Measurements from ENCODE around the gene SYNPO2.
"Not testable (repeated sequence)": the region's sequence is repeated elsewhere in the genome, so short reads cannot be mapped to it uniquely, and the experiment has no call there.

Gene SYNPO2

DNA sequence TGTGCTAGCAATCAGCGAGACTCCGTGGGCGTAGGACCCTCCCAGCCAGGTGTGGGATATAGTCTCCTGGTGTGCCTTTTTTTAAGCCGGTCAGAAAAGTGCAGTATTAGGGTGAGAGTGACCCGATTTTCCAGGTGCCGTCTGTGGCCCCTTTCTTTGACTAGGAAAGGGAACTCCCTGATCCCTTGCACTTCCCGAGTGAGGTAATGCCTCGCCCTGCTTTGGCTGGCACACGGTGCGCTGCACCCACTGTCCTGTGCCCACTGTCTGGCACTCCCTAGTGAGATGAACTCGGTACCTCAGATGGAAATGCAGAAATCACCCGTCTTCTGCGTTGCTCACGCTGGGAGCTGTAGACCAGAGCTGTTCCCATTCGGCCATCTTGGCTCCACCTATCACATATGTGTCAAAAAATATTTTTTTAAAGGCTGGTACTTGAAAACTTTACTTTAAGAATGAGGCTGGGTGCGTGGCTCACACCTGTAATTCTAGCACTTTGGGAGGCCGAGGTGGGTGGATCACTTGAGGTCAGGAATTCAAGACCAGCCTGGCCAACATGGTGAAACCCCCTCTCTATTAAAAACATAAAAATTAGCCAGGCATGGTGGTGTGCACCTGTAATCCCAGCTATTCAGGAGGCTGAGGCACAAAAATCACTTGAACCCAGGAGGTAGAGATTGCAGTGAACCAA, 179.2 kb downstream of the SYNPO2 start:
- not testable (repeated sequence) for DNase-seq (ENCODE audit: low read depth in 2 of 2)

DNA sequence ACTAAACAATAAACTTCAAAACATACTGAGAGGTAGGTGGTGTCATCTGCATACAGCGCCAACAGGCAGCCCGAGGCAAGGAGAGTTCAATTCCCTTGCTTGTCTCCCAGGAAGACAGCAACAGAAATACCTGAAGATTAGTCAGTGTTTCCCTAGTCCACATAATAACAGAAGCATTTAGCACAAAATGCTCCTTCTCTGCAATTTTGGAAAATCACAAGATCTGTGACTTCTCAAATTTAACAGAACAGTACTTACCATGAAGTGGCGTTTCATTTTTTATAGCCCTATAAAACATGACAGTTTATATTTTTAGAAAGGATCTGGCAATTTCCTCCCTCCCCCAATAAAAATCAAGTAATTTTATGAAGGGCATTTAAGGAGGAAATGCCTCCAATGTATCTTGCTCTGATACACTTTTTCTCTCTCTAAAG, 179.9 kb downstream of the SYNPO2 start:
- no peak for DNase-seq (ENCODE audit: low read depth in 2 of 2)

DNA sequence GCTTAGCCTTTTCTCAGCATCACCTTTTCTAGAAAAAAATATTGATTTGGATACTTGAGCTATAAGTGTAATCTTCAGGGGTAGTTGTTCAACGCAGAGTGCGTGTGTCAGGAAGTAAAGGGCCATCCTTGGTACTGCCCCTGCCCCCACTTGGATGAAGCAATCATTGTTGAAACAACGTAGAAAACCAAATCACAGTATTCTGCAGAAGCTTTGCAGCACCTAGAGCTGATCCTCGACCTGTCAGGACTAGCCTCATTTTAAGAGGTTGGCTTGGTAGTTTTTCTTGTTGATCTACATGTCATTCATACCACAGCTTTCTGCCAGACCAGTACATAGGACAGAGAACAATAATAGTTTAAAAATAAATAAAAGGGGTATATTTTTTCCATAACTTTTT, 181.6 kb downstream of the SYNPO2 start:
- no peak for DNase-seq (ENCODE audit: low read depth in 2 of 2)

DNA sequence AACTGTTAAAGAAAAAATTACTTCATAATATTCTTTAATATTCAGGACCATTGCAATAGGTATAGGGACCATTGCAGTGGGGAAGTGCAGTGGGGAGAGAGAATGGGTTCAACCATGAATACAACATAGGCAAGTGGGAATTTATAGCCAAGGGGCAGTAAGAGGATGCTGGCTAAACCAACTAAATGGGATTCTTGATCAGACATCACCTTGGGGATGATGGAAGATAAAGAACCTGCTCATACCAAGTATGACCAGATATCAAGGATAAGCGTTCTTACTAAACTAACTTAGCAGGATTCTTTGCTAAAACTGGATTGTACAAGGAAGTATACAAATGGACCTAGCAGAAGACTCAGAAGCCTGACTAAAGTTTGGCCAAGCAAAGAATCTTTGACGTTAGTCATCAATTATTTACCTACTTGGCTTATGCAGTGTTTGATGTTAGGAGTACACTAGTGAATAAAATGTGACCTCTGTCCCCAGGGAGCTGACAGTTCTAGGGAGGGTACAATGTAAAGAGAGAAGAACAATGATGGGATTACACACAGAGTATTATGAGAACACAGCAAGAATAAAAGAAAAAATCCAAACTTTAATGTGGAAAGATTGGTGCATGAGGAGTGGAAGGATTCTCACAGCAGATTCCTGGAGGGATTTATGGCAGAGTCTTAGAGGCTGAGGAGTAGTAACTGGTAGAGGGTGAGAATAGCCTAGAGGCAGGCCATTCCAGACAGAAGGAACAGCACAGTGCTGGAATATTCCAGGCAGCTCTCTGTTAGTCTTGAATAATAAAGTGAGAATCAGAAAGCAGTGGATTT, 192.3 kb downstream of the SYNPO2 start:
- no peak for DNase-seq (ENCODE audit: low read depth in 2 of 2)

DNA sequence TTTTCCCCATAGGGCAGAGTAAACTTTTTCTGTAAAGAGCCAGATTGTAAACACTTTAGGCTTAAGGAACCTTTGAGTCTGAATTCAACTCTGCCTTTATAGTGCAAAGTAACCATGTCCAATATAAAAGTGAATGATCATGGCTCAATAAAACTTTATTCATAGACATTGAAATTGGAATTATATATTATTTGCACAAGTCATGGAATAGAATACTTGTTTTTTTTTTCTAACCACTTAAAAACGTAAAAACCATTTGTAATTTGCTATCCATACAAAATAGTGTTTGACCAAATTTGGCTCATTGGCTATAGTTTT, 192.8 kb downstream of the SYNPO2 start:
- DNase-seq (ENCODE audit: low read depth in 2 of 2): no peak

DNA sequence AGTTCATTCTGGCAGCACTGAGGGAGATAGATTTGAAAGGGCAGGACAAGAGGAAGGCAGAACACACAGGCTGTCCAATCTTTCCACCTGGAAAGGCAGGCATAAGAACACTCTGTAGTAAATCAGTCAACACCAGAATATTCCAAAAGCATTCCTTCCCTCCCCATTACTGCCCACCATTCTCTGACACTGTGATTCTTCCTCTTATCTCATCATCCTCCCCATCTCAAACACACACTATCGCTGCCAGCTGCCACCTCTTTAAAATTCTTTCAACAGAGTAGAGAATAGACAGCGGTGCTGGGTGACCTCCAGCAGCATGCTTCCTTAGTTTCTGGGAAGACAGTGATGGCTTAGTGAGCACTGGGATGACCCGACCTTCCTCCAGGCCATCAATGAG, 193.3 kb downstream of the SYNPO2 start:
- DNase-seq (ENCODE audit: low read depth in 2 of 2): no peak

DNA sequence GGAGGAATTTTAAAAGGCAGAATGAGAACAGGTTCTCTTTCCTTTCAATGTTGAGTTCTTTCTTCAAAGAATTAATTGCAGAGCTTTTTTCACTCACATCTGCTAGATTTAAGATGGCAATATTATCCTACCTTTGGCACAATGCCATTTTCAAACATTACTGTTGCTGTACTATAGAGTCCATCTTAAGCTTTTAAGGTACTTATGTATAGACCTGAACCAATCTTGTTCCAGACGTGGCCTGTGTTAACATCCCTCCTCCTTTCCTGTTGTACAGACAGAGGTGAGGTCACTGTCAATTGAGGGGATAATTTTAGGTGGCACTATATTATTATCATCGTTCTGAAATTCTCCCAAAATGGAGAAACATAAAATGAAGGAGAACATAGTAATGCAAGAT, 194.0 kb downstream of the SYNPO2 start:
- no peak for DNase-seq (ENCODE audit: low read depth in 2 of 2)

DNA sequence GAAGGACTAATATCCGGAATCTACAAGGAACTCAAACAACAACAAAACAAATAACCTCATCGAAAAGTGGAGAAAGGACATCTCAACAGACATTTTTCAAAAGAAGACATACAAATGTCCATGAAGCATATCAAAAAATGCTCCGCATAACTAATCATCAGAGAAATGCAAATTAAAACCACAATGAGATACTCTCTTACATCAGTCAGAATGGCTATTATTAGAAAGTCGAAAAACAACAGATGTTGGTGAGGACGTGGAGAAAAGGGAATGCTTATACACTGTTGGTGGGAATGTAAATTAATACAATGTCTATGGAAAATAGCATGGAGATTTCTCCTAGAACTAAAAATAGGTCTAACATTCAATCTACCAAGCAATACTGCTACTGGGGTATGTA, 195.9 kb downstream of the SYNPO2 start:
- DNase-seq (ENCODE audit: low read depth in 2 of 2): no peak

DNA sequence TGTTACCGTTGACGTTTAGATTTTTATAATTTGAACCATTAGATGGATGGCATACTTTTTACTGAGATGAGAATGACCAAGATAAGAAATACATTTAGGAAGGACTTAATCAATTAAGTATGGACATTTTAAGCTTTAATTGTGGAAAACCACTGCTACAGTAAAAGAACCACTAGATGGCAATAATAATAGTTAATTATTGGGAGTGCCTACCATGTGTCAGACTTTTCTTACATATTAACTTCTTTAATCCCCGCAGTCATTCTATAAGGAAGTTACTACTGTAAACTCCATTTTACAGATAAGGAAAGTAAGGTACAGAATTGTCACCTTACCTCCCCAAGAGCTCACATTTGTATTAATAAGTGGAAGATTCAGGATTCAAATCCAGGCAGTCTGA, 198.5 kb downstream of the SYNPO2 start:
- DNase-seq (ENCODE audit: low read depth in 2 of 2): no peak

DNA sequence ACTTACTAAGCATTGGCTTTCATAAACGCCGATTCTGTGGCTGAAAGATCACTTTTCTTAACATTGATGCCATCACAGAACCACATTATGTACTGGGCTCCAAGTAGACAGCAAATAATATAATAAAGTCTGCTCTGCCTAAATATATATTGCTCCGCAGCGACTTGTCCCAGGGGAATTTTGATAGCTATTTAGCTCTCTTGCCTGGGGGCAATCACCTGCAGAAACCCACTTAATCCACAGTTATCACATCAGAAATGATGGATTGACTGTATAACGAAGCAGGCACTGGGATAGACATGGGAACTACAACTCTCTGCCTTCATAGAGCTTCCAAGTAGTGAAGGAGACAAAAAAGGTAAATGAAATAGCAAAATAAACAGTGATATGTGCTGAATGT, 199.0 kb downstream of the SYNPO2 start:
- no peak for DNase-seq (ENCODE audit: low read depth in 2 of 2)

DNA sequence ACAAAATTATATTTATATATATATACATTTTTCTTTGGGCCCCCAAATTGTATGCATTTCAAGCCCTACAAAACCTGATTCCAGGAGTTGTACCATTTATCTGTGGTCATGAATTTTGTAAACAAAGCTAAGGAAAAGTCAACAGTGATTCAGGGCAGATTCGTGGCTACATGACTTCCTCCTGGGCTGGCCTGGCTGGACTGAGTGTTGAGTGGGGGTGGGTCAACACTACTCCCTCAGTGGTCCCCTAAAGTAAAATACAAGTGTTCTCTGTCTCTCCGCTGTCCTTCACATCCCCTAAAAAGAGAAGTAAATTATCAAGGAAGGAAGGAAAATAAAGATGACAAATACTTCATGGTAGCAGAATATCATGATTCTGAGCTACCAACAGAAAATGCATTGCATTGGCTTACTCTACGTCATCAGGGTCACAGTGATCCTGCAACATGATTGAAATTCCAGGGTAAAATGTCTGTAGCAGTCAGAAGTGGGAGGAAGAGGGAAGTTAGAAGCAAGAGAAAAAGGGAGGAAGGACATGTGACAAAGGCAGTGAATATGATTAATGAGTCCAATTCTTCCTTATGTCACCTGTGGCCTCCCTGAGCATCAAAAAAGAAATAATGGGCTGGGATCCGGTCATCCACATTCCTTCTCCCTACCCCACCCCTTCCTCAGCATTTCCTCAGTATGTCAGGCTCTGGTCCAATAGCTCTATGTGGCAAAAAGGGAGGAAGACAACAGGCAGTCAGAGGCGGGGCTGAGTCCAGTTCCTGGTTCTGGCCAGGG, 204.6 kb downstream of the SYNPO2 start:
- no peak for DNase-seq (ENCODE audit: low read depth in 2 of 2)

DNA sequence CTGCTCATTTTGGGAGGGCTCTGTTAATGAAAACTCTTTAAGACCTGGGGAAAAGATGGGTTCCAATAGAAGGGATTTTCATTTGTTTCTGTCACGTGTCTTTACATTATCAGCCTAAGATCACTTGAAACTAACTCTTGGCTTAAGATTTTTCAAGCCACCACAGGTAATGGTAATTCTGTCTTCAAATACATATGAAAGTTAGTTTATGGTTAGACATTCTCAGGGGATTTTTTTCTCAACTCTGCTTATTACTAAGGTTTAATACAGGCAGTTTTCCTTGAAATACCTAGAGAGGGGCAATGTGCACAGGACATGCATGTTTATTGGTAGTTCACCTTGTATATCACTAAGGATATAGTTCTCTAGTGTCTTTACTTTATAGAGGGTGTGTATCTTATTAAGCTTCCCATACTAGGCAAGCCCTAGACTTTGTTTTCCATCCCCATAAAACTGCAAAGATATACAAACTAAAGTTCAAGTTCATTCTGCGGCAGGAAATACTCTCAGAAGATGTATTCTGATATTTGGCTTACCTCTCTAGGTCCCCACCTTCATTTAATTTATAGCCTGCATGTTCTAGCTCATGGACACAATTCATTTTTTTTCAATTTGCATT, 208.7 kb downstream of the SYNPO2 start:
- DNase-seq (ENCODE audit: low read depth in 2 of 2): no peak

DNA sequence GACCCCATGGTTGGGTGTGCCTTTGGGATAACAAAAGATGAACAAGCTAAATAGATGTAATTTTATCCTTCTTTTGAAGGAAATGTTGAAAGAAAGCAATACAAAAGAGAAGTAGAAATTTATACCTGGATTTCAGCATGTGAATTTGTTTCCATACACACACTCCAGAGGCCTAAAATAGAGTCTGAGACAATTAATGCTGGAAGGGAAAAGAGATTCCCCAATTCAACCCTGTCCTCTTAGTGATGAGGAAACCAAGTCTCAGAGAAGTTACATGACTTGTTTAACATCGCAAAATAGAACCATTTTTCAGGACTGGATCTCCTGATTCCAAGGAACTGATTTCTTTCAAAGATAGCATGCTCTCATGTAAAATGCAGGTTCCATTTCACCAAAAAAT, 209.7 kb downstream of the SYNPO2 start:
- DNase-seq (ENCODE audit: low read depth in 2 of 2): no peak

DNA sequence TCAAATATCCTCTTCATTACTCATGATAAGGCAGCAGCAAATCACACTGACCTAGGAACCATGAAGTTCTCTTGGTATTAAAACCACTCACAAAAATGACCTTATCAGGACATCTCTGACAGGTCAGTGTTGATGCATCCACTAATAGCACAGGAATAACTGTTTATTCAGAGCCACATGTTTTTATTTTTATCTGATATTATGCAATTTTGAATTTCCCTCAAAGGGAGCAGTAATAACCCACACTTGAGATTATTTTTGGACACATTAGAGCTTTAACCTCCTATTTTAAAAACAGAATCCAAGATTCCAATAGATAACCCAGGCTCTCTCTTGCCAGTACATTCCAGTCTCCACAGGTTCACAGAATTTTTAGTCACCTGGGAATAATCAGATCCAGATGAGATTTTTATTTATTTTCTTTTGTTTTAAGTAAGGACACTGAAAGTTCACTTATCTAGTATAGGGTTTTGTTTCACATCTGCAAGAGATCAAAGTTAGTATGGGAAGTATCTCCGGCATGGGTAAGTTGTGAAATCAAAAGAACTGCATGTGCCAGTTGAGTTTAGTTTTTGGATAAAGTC, 210.7 kb downstream of the SYNPO2 start:
- DNase-seq (ENCODE audit: low read depth in 2 of 2): no peak

DNA sequence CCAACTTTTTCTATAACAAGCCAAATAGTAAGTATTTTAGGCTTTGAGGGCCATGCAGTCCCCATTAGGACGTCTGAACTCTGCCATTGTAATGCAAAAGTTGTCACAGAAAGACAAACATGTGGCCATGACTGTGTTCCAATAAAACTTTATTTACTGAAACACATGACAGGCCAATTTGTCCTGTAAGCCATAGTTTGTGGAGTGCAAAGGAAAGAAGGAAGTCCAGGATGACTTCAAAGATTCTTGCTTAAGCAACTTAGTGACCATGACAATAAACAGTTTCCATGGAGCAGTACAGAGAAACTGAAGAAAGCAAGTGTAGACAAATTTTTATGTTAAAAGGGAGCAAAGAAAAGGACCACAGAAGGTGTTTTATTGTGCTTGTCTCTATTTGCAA, 212.0 kb downstream of the SYNPO2 start:
- DNase-seq (ENCODE audit: low read depth in 2 of 2): no peak

DNA sequence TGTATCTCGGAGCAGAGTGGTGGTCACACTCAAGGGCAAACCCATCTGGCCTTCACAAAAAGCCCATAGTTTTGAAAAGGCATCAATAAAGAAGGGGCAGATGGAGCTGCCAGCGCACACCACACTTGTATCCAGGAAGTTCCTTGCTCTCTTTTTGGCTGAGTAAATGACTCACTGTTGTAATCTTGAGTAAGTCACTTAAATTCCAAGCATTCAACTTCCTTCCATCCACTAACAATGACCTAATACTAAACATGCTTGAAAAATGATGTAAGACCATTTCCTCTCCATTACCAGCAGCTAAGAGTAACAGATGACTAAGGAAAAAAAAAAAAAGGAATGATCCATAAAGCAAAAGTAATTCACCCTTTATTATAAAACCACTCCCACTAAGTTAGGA, 214.6 kb downstream of the SYNPO2 start:
- DNase-seq (ENCODE audit: low read depth in 2 of 2): no peak

DNA sequence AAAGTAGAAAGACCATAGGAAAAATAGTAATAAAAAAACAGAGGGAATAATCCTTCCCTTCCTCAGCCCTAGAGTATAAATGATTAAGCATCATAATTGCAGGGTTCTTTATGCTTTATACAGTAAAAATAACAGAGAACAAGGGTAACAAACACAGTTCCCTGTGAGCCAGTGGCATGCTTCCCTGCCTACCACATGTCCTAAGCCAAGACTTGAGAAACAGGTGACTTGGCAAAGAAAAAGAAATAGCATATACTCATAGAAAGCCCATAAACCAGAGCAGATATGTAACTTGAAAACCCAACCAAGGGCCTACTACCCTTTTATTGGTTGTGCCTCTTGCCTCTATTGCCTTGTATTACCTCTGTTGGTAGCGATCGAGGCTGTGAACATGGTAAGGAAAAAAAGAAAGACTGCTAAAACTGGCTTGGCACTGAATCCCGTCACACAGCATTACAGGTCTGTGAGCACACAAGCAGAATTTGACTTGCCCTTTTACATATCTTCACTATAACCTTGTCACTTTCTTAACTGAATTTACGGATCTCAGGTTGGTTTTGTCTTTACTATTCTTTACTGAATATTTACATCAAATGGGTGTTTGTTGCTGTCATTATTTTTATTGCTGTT, 216.1 kb downstream of the SYNPO2 start:
- DNase-seq (ENCODE audit: low read depth in 2 of 2): no peak

DNA sequence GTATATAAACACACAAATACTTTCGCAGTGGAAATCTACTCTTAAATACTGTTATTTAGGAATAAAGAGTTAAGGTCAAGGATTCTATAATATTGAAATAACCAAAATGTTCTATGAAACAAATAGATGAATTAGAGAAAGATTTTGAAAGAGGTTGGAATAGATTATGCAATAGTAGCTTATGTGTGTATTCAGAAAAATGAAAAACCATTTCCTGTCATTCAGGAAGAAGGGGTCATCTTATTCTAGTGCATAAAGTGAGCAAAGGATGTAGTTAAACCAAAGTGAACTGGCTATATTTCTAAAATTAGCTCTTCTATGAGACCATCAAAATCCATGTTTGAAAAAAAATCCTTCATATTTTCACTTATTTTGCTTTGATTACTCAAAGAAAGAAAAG, 217.0 kb downstream of the SYNPO2 start:
- no peak for DNase-seq (ENCODE audit: low read depth in 2 of 2)

DNA sequence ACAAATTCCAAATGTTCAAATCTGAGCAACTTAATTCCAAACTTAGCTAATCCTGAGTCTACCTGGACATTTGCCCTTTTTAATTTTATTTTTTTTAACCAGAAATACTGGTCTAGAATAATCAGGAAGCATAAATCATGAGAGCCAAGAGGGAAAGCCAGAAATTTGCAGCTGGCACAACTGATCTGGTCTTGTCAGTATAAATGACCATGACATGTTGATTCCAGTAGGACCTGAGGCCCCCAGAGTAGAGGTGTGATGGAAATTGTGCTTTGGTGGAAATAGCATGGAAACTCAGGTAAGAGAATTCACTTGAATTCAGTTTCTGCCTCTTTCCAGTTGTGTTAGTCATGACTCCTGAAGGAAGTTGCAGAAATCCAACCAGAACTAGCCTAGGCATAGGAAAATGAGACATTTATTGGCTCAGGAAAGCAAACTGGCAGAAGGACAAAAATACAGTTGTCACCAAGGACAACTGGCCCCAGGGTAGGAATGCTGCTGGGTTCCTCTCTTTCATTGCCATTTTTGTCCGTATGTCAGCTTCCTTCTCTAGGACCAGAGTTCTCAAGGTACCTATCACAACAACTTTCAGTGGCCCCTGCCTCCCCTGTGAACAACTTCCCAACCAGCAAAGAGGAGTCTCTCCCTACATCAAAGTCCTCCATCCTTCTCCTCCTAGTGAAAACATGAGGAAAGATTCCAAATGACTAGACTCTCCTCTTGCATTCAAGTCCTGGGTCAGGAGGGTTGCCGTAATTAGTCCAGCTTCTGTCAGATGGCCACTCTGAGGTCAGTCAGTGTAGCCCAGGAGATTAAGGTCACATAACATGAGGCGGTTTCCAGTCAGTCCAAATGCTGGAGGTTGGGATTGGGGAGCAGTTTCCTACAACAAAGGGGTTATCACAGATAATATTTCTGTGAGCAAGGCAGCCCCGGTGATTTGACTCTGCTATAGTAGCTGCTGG, 217.7 kb downstream of the SYNPO2 start:
- DNase-seq (ENCODE audit: low read depth in 2 of 2): no peak

DNA sequence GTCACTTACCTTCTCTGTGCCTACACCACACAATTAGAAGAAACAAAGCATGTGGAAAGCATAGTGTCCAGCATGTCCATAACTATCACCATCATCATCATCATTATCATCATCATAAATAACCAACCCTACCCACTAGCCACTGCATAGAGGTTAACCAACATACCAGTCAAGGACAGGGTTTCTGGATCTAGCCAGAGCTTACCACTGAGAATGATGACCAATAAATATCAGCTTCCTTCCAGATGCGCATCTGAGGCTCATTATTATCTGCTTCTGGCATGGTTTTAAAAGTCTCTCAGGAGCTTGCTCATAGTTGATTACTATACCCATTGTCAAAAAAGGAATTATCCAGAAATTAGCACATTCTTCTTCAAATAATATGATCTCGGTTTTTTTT, 221.5 kb downstream of the SYNPO2 start:
- no peak for DNase-seq (ENCODE audit: low read depth in 2 of 2)

All from activated CD4-positive, alpha-beta T cell treated with anti-CD3 and anti-CD28 coated beads for 24 hours (primary cell).